Endothelial cell of umbilical vein (primary cell): ENCODE data around the gene OPRL1. TPM values are rescaled to one million over a fixed set of nuclear protein-coding genes. Genes with fewer than 3 reads are reported as not detected.

ENCODE experiments used
- BruUV-seq: library from RNA; stranded (reverse); fragments of 400-500 nt; replicated peaks from 2 replicates; lab custom pipeline; 2021; lab: Mats Ljungman, UMichigan
- CTCF ChIA-PET: fragments of 300-600, 350-600 bp; sonication (Branson Sonifier 250); formaldehyde crosslinking; loops from one replicate; lab custom pipeline; 2021; ENCODE audit warnings: antibody characterized with exemption, inconsistent platforms; lab: Charles Lee
- POLR2A ChIA-PET: fragments of 300-600, 350-600 bp; sonication (Branson Sonifier 250); formaldehyde crosslinking; loops from one replicate; lab custom pipeline; 2021; ENCODE audit warnings: antibody characterized with exemption, inconsistent platforms; lab: Charles Lee
- DNase-seq: peaks from one replicate; pipeline ENCODE4 v3.0.0-alpha.2; 2011; ENCODE audit warnings: low read depth, low spot score
- FAIRE-seq: peaks from 2 replicates; lab custom pipeline; 2011; peaks lifted over from hg19 to GRCh38; lab: Jason Lieb, UNC
- H2AFZ ChIP-seq: 2 replicates; pipeline ENCODE4 v1.6.0; 2012; ENCODE audit warnings: low read depth, low read length, control low read depth, inconsistent platforms
- H3K27ac ChIP-seq: 2 replicates; pipeline ENCODE4 v1.5.1; 2011; ENCODE audit warnings: low read depth, mild to moderate bottlenecking, control low read depth, low read length, moderate library complexity; ENCODE audit not compliant: insufficient read depth
- H3K27me3 ChIP-seq, 2 experiments: 2 replicates each; pipeline versions ENCODE4 v1.6.0 to v1.6.1; 2011; ENCODE audit warnings: low read length in 2 of 2, mixed read lengths in 1 of 2; ENCODE audit not compliant: control insufficient read depth in 2 of 2, insufficient read depth in 2 of 2
- H3K36me3 ChIP-seq, 2 experiments: 2 replicates in 1 of 2; 3 replicates in 1 of 2; pipeline ENCODE4 v1.5.1; 2011; ENCODE audit warnings: low read length in 2 of 2, mild to moderate bottlenecking in 1 of 2, moderate library complexity in 1 of 2; ENCODE audit not compliant: control insufficient read depth in 2 of 2, insufficient read depth in 2 of 2; ENCODE audit errors: extremely low read depth in 1 of 2
- H3K4me1 ChIP-seq: 3 replicates; pipeline ENCODE4 v1.5.1; 2011; ENCODE audit warnings: mild to moderate bottlenecking, low read length; ENCODE audit not compliant: control insufficient read depth, insufficient read depth; ENCODE audit errors: extremely low read depth
- H3K4me2 ChIP-seq: 2 replicates; pipeline ENCODE4 v1.6.1; 2011; ENCODE audit warnings: low read length, control low read depth, mixed read lengths; ENCODE audit not compliant: insufficient read depth
- H3K4me3 ChIP-seq, 3 experiments: fragments of 200-600 bp in 1 of 3; sonication (generic), shearing (Covaris generic) in 1 of 3; replicated peaks in 1 of 3; 2 replicates each; pipeline ENCODE4 v1.5.1; 2011 to 2016; ENCODE audit warnings: control low read depth in 3 of 3, low read length in 3 of 3, mild to moderate bottlenecking in 2 of 3, inconsistent platforms in 1 of 3, low read depth in 1 of 3, moderate library complexity in 1 of 3; ENCODE audit not compliant: insufficient read depth in 1 of 3
- H3K79me2 ChIP-seq: 2 replicates; pipeline ENCODE4 v1.6.0; 2012; ENCODE audit warnings: low read length, inconsistent platforms; ENCODE audit not compliant: control insufficient read depth, insufficient read depth
- H3K9ac ChIP-seq: replicated peaks from 2 replicates; pipeline ENCODE3; 2011; ENCODE audit warnings: low read length, control low read depth; ENCODE audit not compliant: insufficient read depth; ENCODE audit errors: extremely low read depth
- H3K9me1 ChIP-seq: replicated peaks from 3 replicates; pipeline ENCODE4 v1.6.0; 2011; ENCODE audit warnings: mild to moderate bottlenecking, low read length; ENCODE audit not compliant: control insufficient read depth, insufficient read depth; ENCODE audit errors: extremely low read depth
- H3K9me3 ChIP-seq: replicated peaks from 2 replicates; pipeline ENCODE4 v1.5.1; 2012; ENCODE audit warnings: low read length, inconsistent platforms; ENCODE audit not compliant: control insufficient read depth, insufficient read depth
- H4K20me1 ChIP-seq: replicated peaks from 2 replicates; pipeline ENCODE3; 2011; ENCODE audit warnings: mild to moderate bottlenecking, low read length; ENCODE audit not compliant: control insufficient read depth, insufficient read depth; ENCODE audit errors: extremely low read depth
- CTCF ChIP-seq, 2 donors: IDR thresholded peaks; 1 replicate in 1 of 2; 2 replicates in 1 of 2; pipeline ENCODE4 v1.5.1; 2011; ENCODE audit warnings: low read length in 2 of 2, mild to moderate bottlenecking in 2 of 2, moderate library complexity in 2 of 2, control low read depth in 1 of 2, inconsistent platforms in 1 of 2, low read depth in 1 of 2; ENCODE audit not compliant: insufficient read depth in 1 of 2; ENCODE audit errors: extremely low read depth in 1 of 2
- EZH2 ChIP-seq: IDR thresholded peaks from 2 replicates; pipeline ENCODE4 v1.6.1; 2012; ENCODE audit warnings: borderline replicate concordance, low read depth, mild to moderate bottlenecking, moderate library complexity, low read length, inconsistent platforms; ENCODE audit not compliant: severe bottlenecking
- FOS ChIP-seq: IDR thresholded peaks from 2 replicates; pipeline ENCODE4 v1.6.1; 2011; ENCODE audit warnings: mild to moderate bottlenecking, low read length, moderate library complexity, borderline replicate concordance; ENCODE audit not compliant: insufficient read depth
- GATA2 ChIP-seq: IDR thresholded peaks from 2 replicates; pipeline ENCODE4 v1.7.0; 2011; ENCODE audit warnings: low read depth, mild to moderate bottlenecking, moderate library complexity, mixed read lengths, low read length; ENCODE audit not compliant: insufficient read length, insufficient read depth
- JUN ChIP-seq: IDR thresholded peaks from 2 replicates; pipeline ENCODE4 v1.6.1; 2011; ENCODE audit warnings: borderline replicate concordance, low read depth; ENCODE audit not compliant: insufficient read length, insufficient read depth
- MYC ChIP-seq: IDR thresholded peaks from one replicate; pipeline ENCODE4 v1.6.1; 2011; ENCODE audit warnings: mild to moderate bottlenecking, low read depth, low read length
- POLR2A ChIP-seq: IDR thresholded peaks from 2 replicates; pipeline ENCODE4 v1.6.1; 2012; ENCODE audit warnings: low read depth, mild to moderate bottlenecking, control low read depth, low read length
- POLR2AphosphoS5 ChIP-seq: IDR thresholded peaks from 2 replicates; pipeline ENCODE4 v1.6.1; 2012; ENCODE audit warnings: low read depth, mild to moderate bottlenecking, control low read depth, low read length, moderate library complexity; ENCODE audit not compliant: insufficient read depth
- dilution Hi-C: fragments of 300-500 bp; cut with MboI; formaldehyde crosslinking; loops from one replicate; pipeline ENCODE4 v1.15.0; 2019; ENCODE audit warnings: low sequenced_read_pairs; ENCODE audit not compliant: extremely low pct_ligation_motif_present
- intact Hi-C: fragments of 100-400 bp; cut with micrococcal nuclease; formaldehyde crosslinking; loops from one replicate; pipeline ENCODE4 v1.10.0; 2022
- polyA plus RNA-seq, 4 experiments: library from polyadenylated mRNA; depleted of rRNA in 3 of 4; stranded (reverse) in 3 of 4; unstranded in 1 of 4; fragments of >200 nt; gene quantifications; 2 replicates each; pipeline versions ENCODE4 v1.2.1 to v1.2.3, GENCODE V29; 2011 to 2012; ENCODE audit warnings: missing spikeins in 1 of 4
- total RNA-seq: library from RNA; stranded (reverse); gene quantifications from 2 replicates; pipeline ENCODE4 v1.2.3, GENCODE V29; 2021
- TF ChIP-seq, protein P1 (sequence below): IDR thresholded peaks from 2 replicates; pipeline ENCODE4 v1.6.1; 2011; ENCODE audit not compliant: insufficient read depth, insufficient read length

OPRL1 gene
- total and polyA plus RNA-seq, 2 donors (not counting 3 experiments of a cell fraction or from before 2014, with no cell fraction given) = 1.9 to 2.0 TPM

DNA sequence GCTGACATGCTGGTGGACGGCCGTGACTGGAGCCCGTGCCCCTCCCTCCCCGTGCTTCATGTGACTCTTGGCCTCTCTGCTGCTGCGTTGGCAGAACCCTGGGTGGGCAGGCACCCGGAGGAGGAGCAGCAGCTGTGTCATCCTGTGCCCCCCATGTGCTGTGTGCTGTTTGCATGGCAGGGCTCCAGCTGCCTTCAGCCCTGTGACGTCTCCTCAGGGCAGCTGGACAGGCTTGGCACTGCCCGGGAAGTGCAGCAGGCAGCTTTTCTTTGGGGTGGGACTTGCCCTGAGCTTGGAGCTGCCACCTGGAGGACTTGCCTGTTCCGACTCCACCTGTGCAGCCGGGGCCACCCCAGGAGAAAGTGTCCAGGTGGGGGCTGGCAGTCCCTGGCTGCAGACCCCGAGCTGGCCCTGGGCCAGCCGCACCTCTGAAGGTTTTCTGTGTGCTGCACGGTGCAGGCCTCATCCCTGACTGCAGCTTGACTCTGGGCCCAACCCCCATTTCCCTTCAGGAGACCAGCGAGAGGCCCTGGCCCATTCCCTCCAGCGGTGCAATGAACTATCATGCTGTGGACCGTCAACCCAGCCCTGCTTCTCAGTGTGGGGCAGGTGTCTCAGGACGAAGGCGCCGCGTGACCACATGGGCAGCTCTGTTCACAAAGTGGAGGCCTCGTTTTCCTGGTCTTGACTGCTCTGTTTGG, 19.4 kb downstream of the OPRL1 start:
- H3K4me1 ChIP-seq = no peaks in the 10 kb centered on the region
- no TSS peak for BruUV-seq
- no peaks in the 10 kb centered on the region for H3K36me3 ChIP-seq
- POLR2A ChIA-PET = no interaction called here
- no peaks in the 10 kb centered on the region for H3K79me2 ChIP-seq
- peaks cover 19 to 22% of the 10 kb centered on the region in 2 experiments for H3K27me3 ChIP-seq
- H3K4me2 ChIP-seq = no peak overlapping the region
- no peak for DNase-seq
- H3K27ac ChIP-seq = no peak overlapping the region
- dilution Hi-C loops (no loop called here), intact Hi-C loops (no loop called here)
- TF ChIP-seq, protein P1, sequence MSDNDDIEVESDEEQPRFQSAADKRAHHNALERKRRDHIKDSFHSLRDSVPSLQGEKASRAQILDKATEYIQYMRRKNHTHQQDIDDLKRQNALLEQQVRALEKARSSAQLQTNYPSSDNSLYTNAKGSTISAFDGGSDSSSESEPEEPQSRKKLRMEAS = no peak
- no peak for TF ChIP-seq GATA2
- no peak for TF ChIP-seq JUN
- TF ChIP-seq MYC = no peak
- no peak for TF ChIP-seq EZH2
- H3K4me3 ChIP-seq = no peak overlapping the region
- H3K9me1 ChIP-seq = no peaks in the 10 kb centered on the region
- no peaks in the 10 kb centered on the region for H4K20me1 ChIP-seq
- FAIRE-seq = no peak
- CTCF ChIA-PET = interaction anchor here (1.5 to 1.9 kb wide), 2 partner anchors 15 to 20 kb away, joined by 4 to 8 read pairs; partner anchors contain the start of gene LKAAEAR1
- H3K9me3 ChIP-seq = no peaks in the 10 kb centered on the region
- no peak overlapping the region for H3K9ac ChIP-seq
- H2AFZ ChIP-seq = no peak overlapping the region

GRCh38 chr20:64099880-64100565, 20.1 kb downstream of the OPRL1 start:
- BruUV-seq = no TSS peak
- no peak overlapping the region for H3K4me2 ChIP-seq
- H3K36me3 ChIP-seq = no peaks in the 10 kb centered on the region
- DNase-seq (no peak), FAIRE-seq (no peak)
- intact Hi-C loops (no loop called here), dilution Hi-C loops (no loop called here)
- no peaks in the 10 kb centered on the region for H4K20me1 ChIP-seq
- H3K9me1 ChIP-seq = no peaks in the 10 kb centered on the region
- H2AFZ ChIP-seq = no peak overlapping the region
- H3K27me3 ChIP-seq = peaks cover 19 to 22% of the 10 kb centered on the region in 2 experiments
- H3K4me1 ChIP-seq = no peaks in the 10 kb centered on the region
- no peak overlapping the region for H3K4me3 ChIP-seq
- H3K9me3 ChIP-seq = no peaks in the 10 kb centered on the region
- H3K9ac ChIP-seq = no peak overlapping the region
- no peak overlapping the region for H3K27ac ChIP-seq
- no peak for TF ChIP-seq MYC
- no peak for TF ChIP-seq CTCF (IDR thresholded peaks at IDR 0.05; ENCODE audit: extremely low read depth in 1 of 2, insufficient read depth in 1 of 2, low read depth in 1 of 2, low read length in 2 of 2)
- TF ChIP-seq EZH2 = no peak
- no peak for TF ChIP-seq GATA2
- TF ChIP-seq, protein P1 = no peak
- no peak for TF ChIP-seq POLR2AphosphoS5
- TF ChIP-seq JUN = no peak
- TF ChIP-seq FOS = no peak
- no peak for TF ChIP-seq POLR2A
- ChIA-PET CTCF (interaction anchor here (1.5 to 1.9 kb wide), 2 partner anchors 16 to 20 kb away, joined by 4 to 8 read pairs; partner anchors contain the start of gene LKAAEAR1), POLR2A (no interaction called here)
- no peaks in the 10 kb centered on the region for H3K79me2 ChIP-seq
